ENCODE results near the gene TBRG1. TPM values are rescaled to one million over a fixed set of nuclear protein-coding genes. Genes with fewer than 3 reads are reported as not detected.

TBRG1 gene
- total RNA-seq, 1 donor from 2014 or later: 46.3 TPM

DNA sequence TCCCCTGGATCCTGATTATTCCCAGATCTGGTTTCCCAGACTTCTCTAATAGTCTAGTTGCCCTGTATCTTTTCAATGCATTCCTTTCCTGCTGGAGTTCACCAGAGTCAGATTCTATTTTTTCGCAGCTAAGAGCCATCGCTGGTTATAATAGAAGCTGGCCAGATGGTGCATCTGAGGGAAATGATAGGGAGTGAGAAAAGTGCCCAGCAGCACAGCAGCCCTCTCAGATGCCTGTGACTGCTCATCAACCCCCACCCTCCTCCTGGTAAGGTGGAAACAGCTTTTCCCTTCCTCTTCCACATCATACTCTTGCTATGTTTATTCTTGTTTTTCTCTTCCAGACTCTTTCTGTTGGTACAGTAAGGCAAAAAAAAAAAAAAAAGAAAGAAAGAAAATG lies 40.1 kb upstream of the TBRG1 start:
- TF ChIP-seq CTCF (IDR thresholded peaks at IDR 0.05): no peak
- no peaks in the 10 kb centered on the region for H3K36me3 ChIP-seq
- H3K4me3 ChIP-seq: no peak overlapping the region
- no peaks in the 10 kb centered on the region for H3K4me1 ChIP-seq
- DNase-seq (no peak), ATAC-seq (no peak)
- H3K27me3 ChIP-seq (ENCODE audit: low read depth): peaks cover 7% of the 10 kb centered on the region
- H3K27ac ChIP-seq: no peak overlapping the region
- intact Hi-C loops (cut with DNase I): loop anchor here (10.0 kb wide), 1 partner anchor 168 kb away; no protein-coding TSS in a partner anchor
- no peaks in the 10 kb centered on the region for H3K9me3 ChIP-seq

DNA sequence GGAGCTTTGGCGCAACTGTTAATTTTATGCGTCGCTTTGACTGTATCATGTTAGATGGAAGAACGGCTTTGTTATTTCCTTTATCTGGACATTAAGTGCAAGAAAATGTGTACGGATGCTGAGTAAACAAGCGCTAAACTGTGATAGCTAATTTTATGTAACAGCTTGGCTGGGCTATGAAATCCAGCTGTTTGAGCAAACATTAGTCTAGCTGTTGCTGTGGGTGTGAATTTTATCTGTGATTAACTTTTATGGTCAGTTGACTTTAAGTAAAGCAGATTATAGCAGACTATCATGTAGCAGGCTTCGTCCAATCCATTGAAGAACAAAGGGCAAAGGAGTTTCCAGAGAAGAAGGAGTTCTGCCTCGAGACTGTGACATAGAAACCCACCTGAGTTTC lies 38.9 kb upstream of the TBRG1 start:
- Histone ChIP-seq H3K36me3 (no peaks in the 10 kb centered on the region), H3K27me3 (ENCODE audit: low read depth) (peaks cover 7% of the 10 kb centered on the region), H3K4me3 (no peak overlapping the region), H3K27ac (no peak overlapping the region), H3K4me1 (no peaks in the 10 kb centered on the region), H3K9me3 (no peaks in the 10 kb centered on the region)
- no peak for ATAC-seq
- intact Hi-C loops (cut with DNase I): loop anchor here (10.0 kb wide), 1 partner anchor 169 kb away; no protein-coding TSS in a partner anchor
- TF ChIP-seq CTCF (IDR thresholded peaks at IDR 0.05): no peak
- DNase-seq: no peak

GRCh38 chr11:124584681-124585372 lies 37.8 kb upstream of the TBRG1 start:
- Histone ChIP-seq H3K9me3 (no peaks in the 10 kb centered on the region), H3K4me1 (no peaks in the 10 kb centered on the region), H3K27ac (no peak overlapping the region), H3K27me3 (ENCODE audit: low read depth) (peaks cover 7% of the 10 kb centered on the region), H3K4me3 (no peak overlapping the region), H3K36me3 (no peaks in the 10 kb centered on the region)
- intact Hi-C loops (cut with DNase I): loop anchor here (10.0 kb wide), 1 partner anchor 170 kb away; no protein-coding TSS in a partner anchor
- DNase-seq: no peak
- no peak for TF ChIP-seq CTCF (IDR thresholded peaks at IDR 0.05)
- peak; percentile 58 to 81 for ATAC-seq

DNA sequence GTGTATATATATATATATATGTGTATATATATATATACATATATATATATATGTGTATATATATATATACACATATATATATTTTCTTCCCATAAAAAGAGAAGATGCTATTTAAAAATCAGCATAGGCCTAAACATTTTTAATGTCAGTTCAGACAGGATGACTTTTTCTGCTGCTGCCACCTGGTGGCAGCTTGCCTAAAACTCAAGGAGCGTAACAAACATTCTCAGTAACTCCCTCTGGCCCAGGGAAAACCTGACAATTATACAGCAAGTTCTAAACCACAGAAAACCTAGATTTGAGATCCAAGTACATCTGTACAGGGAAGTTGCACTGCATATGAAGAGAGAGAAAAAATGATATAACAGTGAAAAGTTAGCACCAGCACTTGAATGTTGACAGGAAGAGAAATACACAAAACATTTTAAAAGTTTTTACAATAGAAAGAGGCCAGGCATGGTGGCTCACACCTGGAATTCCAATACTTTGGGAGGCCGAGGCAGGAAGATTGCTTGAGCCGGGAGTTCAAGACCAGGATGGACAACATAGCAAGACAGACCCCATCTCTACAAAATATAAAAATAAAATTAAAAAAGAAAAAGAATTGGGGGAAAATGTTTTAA lies 36.3 kb upstream of the TBRG1 start:
- ATAC-seq (no peak), DNase-seq (peak; percentile 59)
- no peaks in the 10 kb centered on the region for H3K36me3 ChIP-seq
- peak; percentile 58 for TF ChIP-seq CTCF (IDR thresholded peaks at IDR 0.05)
- intact Hi-C loops (cut with DNase I): loop anchor here (10.0 kb wide), 1 partner anchor 172 kb away; no protein-coding TSS in a partner anchor
- H3K27ac ChIP-seq: no peak overlapping the region
- peaks cover 7% of the 10 kb centered on the region for H3K27me3 ChIP-seq (ENCODE audit: low read depth)
- no peak overlapping the region for H3K4me3 ChIP-seq
- no peaks in the 10 kb centered on the region for H3K9me3 ChIP-seq
- no peaks in the 10 kb centered on the region for H3K4me1 ChIP-seq

GRCh38 chr11:124591430-124591829 lies 31.2 kb upstream of the TBRG1 start:
- DNase-seq (no peak), ATAC-seq (peak; percentile 60 to 64)
- Histone ChIP-seq H3K36me3 (no peaks in the 10 kb centered on the region), H3K27ac (no peak overlapping the region), H3K9me3 (no peaks in the 10 kb centered on the region), H3K4me3 (no peak overlapping the region), H3K27me3 (ENCODE audit: low read depth) (no peaks in the 10 kb centered on the region), H3K4me1 (no peaks in the 10 kb centered on the region)
- intact Hi-C loops (cut with DNase I): no loop called here
- TF ChIP-seq CTCF (IDR thresholded peaks at IDR 0.05): no peak

Measured in lower lobe of right lung (tissue), 2 donors.